ENCODE measurements around the gene IMPG1. TPM values are rescaled to one million over a fixed set of nuclear protein-coding genes. Genes with fewer than 3 reads are reported as not detected.
"Not testable (repeated sequence)": the region's sequence is repeated elsewhere in the genome, so short reads cannot be mapped to it uniquely, and the experiment has no call there.

IMPG1 gene
- total and polyA plus RNA-seq, 2 donors (not counting 1 experiment from before 2014, with no cell fraction given): not detected

GRCh38 chr6:75906871-75907270, 165.6 kb downstream of the IMPG1 start:
- H3K79me2 ChIP-seq (ENCODE audit: control insufficient read depth, insufficient read depth, low read length): no peaks in the 10 kb centered on the region
- H3K4me3 ChIP-seq (ENCODE audit: control extremely low read depth in 1 of 5, extremely low read depth in 1 of 5, insufficient read depth in 1 of 5, low read depth in 2 of 5, low read length in 4 of 5): no peak overlapping the region
- H3K27me3 Mint-ChIP-seq: no peaks in the 10 kb centered on the region
- DNase-seq (no peak), ATAC-seq (ENCODE audit: low read depth) (no peak)
- H3K4me3 Mint-ChIP-seq: no peak overlapping the region
- H3K36me3 ChIP-seq (replicated peaks in 1 of 2; ENCODE audit: control extremely low read depth in 1 of 2, control insufficient read depth in 1 of 2, extremely low read depth in 1 of 2, insufficient read depth in 2 of 2, low read length in 1 of 2): no peaks in the 10 kb centered on the region
- no peak overlapping the region for H3K4me2 ChIP-seq (replicated peaks; ENCODE audit: low read depth, low read length, poor library complexity, severe bottlenecking)
- WGBS (ENCODE audit: insufficient coverage): 100% methylated on average over 1 of the region's 3 CpGs
- no peaks in the 10 kb centered on the region for H3K9me3 Mint-ChIP-seq (ENCODE audit: insufficient read depth)
- H3K4me1 Mint-ChIP-seq: no peaks in the 10 kb centered on the region
- H3K27me3 ChIP-seq (replicated peaks in 1 of 4; ENCODE audit: control extremely low read depth in 1 of 4, control insufficient read depth in 3 of 4, insufficient read depth in 4 of 4, low read length in 3 of 4): no peaks in the 10 kb centered on the region
- H2AFZ ChIP-seq (ENCODE audit: insufficient read depth, low read depth, low read length, poor library complexity, severe bottlenecking): no peak overlapping the region
- H3K27ac ChIP-seq (ENCODE audit: low read length in 2 of 2): no peak overlapping the region
- no peaks in the 10 kb centered on the region for H3K9me3 ChIP-seq (ENCODE audit: control extremely low read depth in 1 of 3, control insufficient read depth in 2 of 3, insufficient read depth in 1 of 3, low read length in 2 of 3)
- TF ChIP-seq EZH2 (IDR thresholded peaks at IDR 0.05; ENCODE audit: borderline replicate concordance, insufficient read depth, low read depth, low read length, poor library complexity, severe bottlenecking) (no peak), CTCF (IDR thresholded peaks at IDR 0.05) (no peak)
- no peaks in the 10 kb centered on the region for H4K20me1 ChIP-seq (ENCODE audit: control insufficient read depth, insufficient read depth, low read length, poor library complexity, severe bottlenecking)
- ChIA-PET CTCF (interaction anchor here (0.8 to 2.0 kb wide), 2 partner anchors 14 to 44 kb away, joined by 3 to 7 read pairs; no protein-coding TSS in a partner anchor), POLR2A (no interaction called here)
- no peak overlapping the region for H3K27ac Mint-ChIP-seq
- no peak overlapping the region for H3K9ac ChIP-seq (ENCODE audit: low read length)
- intact Hi-C loops (cut with micrococcal nuclease): no loop called here
- H3K4me1 ChIP-seq (ENCODE audit: control insufficient read depth in 2 of 2, insufficient read depth in 2 of 2, low read length in 2 of 2): no peaks in the 10 kb centered on the region

GRCh38 chr6:75905129-75905528, 167.3 kb downstream of the IMPG1 start:
- CTCF ChIA-PET: interaction anchor here (2.0 kb wide), 1 partner anchor 12 kb away, joined by 7 read pairs; no protein-coding TSS in a partner anchor
- H3K27me3 ChIP-seq (replicated peaks in 1 of 4; ENCODE audit: control extremely low read depth in 1 of 4, control insufficient read depth in 3 of 4, insufficient read depth in 4 of 4, low read length in 3 of 4); H3K4me1 ChIP-seq (ENCODE audit: control insufficient read depth in 2 of 2, insufficient read depth in 2 of 2, low read length in 2 of 2); H3K4me3 ChIP-seq (ENCODE audit: control extremely low read depth in 1 of 5, extremely low read depth in 1 of 5, insufficient read depth in 1 of 5, low read depth in 2 of 5, low read length in 4 of 5); ATAC-seq (ENCODE audit: low read depth); H3K9me3 ChIP-seq (ENCODE audit: control extremely low read depth in 1 of 3, control insufficient read depth in 2 of 3, insufficient read depth in 1 of 3, low read length in 2 of 3); H3K27ac Mint-ChIP-seq; H3K79me2 ChIP-seq (ENCODE audit: control insufficient read depth, insufficient read depth, low read length); H3K27ac ChIP-seq (ENCODE audit: low read length in 2 of 2); H3K9ac ChIP-seq (ENCODE audit: low read length); POLR2A ChIA-PET; H2AFZ ChIP-seq (ENCODE audit: insufficient read depth, low read depth, low read length, poor library complexity, severe bottlenecking); H3K27me3 Mint-ChIP-seq; H3K4me1 Mint-ChIP-seq; H3K36me3 ChIP-seq (replicated peaks in 1 of 2; ENCODE audit: control extremely low read depth in 1 of 2, control insufficient read depth in 1 of 2, extremely low read depth in 1 of 2, insufficient read depth in 2 of 2, low read length in 1 of 2); H3K4me2 ChIP-seq (replicated peaks; ENCODE audit: low read depth, low read length, poor library complexity, severe bottlenecking); DNase-seq; H3K9me3 Mint-ChIP-seq (ENCODE audit: insufficient read depth); intact Hi-C loops (cut with micrococcal nuclease); H3K4me3 Mint-ChIP-seq; H4K20me1 ChIP-seq (ENCODE audit: control insufficient read depth, insufficient read depth, low read length, poor library complexity, severe bottlenecking): not testable (repeated sequence)
- WGBS (ENCODE audit: insufficient coverage): 95% methylated on average over 14 of the region's 14 CpGs

DNA sequence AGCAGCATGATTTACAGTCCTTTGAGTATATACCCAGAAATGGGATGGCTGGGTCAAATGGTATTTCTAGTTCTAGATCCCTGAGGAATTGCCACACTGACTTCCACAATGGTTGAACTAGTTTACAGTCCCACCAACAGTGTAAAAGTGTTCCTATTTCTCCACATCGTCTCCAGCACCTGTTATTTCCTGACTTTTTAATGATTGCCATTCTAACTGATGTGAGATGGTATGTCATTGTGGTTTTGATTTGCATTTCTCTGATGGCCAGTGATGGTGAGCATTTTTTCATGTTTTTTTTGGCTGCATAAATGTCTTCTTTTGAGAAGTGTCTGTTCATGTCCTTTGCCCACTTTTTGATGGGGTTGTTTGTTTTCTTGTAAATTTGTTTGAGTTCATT, 172.2 kb downstream of the IMPG1 start:
- POLR2A ChIA-PET; H3K27ac Mint-ChIP-seq; H3K9me3 ChIP-seq (ENCODE audit: control extremely low read depth in 1 of 3, control insufficient read depth in 2 of 3, insufficient read depth in 1 of 3, low read length in 2 of 3); H3K9ac ChIP-seq (ENCODE audit: low read length); H3K27me3 Mint-ChIP-seq; H3K36me3 ChIP-seq (replicated peaks in 1 of 2; ENCODE audit: control extremely low read depth in 1 of 2, control insufficient read depth in 1 of 2, extremely low read depth in 1 of 2, insufficient read depth in 2 of 2, low read length in 1 of 2); H3K4me1 Mint-ChIP-seq; intact Hi-C loops (cut with micrococcal nuclease); H3K27me3 ChIP-seq (replicated peaks in 1 of 4; ENCODE audit: control extremely low read depth in 1 of 4, control insufficient read depth in 3 of 4, insufficient read depth in 4 of 4, low read length in 3 of 4); H3K4me2 ChIP-seq (replicated peaks; ENCODE audit: low read depth, low read length, poor library complexity, severe bottlenecking); H2AFZ ChIP-seq (ENCODE audit: insufficient read depth, low read depth, low read length, poor library complexity, severe bottlenecking); H3K4me3 Mint-ChIP-seq; H3K79me2 ChIP-seq (ENCODE audit: control insufficient read depth, insufficient read depth, low read length); H3K4me3 ChIP-seq (ENCODE audit: control extremely low read depth in 1 of 5, extremely low read depth in 1 of 5, insufficient read depth in 1 of 5, low read depth in 2 of 5, low read length in 4 of 5); DNase-seq; H3K27ac ChIP-seq (ENCODE audit: low read length in 2 of 2); H4K20me1 ChIP-seq (ENCODE audit: control insufficient read depth, insufficient read depth, low read length, poor library complexity, severe bottlenecking); H3K4me1 ChIP-seq (ENCODE audit: control insufficient read depth in 2 of 2, insufficient read depth in 2 of 2, low read length in 2 of 2); CTCF ChIA-PET; ATAC-seq (ENCODE audit: low read depth); H3K9me3 Mint-ChIP-seq (ENCODE audit: insufficient read depth): not testable (repeated sequence)
- no CpG with 5 or more reads among the region's 1 CpG for WGBS (ENCODE audit: insufficient coverage)
